MG63 (cell line): ENCODE measurements around the gene RIMS3. TPM values are rescaled to one million over a fixed set of nuclear protein-coding genes. Genes with fewer than 3 reads are reported as not detected.
"Not testable (repeated sequence)": the region's sequence is repeated elsewhere in the genome, so short reads cannot be mapped to it uniquely, and the experiment has no call there.

Experiments used
- DNase-seq: peaks from one replicate; pipeline ENCODE4 v3.0.0-alpha.2; 2020
- H3K27me3 ChIP-seq: fragments of 250-450 bp; sonication (Bioruptor Pico); 2 replicates; pipeline ENCODE4 v1.5.1; 2020; ENCODE audit warnings: mild to moderate bottlenecking, moderate library complexity
- H3K36me3 ChIP-seq: fragments of 250-450 bp; sonication (Bioruptor Pico); 2 replicates; pipeline ENCODE4 v1.5.1; 2020; ENCODE audit warnings: mild to moderate bottlenecking, moderate library complexity
- H3K4me3 ChIP-seq: fragments of 250-450 bp; sonication (Bioruptor Pico); 2 replicates; pipeline ENCODE4 v1.5.1; 2020; ENCODE audit warnings: mild to moderate bottlenecking, moderate library complexity
- H3K9me3 ChIP-seq: fragments of 250-450 bp; sonication (Bioruptor Pico); 2 replicates; pipeline ENCODE4 v1.5.1; 2020; ENCODE audit warnings: mild to moderate bottlenecking, moderate library complexity
- total RNA-seq: library from RNA; depleted of rRNA; stranded (reverse); fragments of >200 nt; shearing (Covaris generic); gene quantifications from 2 replicates; pipeline ENCODE4 v1.2.3, GENCODE V29; 2014; ENCODE audit warnings: low replicate concordance; rRNA removed

The RIMS3 gene
- total RNA-seq, 1 experiment from 2014 or later, result 0.82 TPM

DNA sequence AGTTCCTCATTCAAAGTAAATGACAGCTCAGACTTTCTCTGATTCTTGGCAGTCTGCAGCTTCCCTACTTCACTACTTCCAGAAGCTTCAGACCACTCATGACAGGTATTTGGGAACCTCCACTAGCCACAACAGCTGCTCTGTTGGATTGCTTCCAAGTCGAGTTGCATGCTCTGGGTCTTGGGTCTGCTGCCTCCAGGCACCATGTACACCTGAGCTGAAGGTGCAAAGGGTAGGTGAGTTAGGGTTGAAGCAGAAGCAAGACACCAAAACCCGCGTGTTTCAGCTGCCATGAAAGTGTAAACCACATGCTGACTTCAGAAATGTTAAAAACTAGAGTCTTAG is 71.3 kb downstream of the RIMS3 start:
- Histone ChIP-seq H3K27me3 (peaks cover 7% of the 10 kb centered on the region; the same call in 1 of the 2 replicates), H3K36me3 (no peaks in the 10 kb centered on the region), H3K9me3 (no peaks in the 10 kb centered on the region)

DNA sequence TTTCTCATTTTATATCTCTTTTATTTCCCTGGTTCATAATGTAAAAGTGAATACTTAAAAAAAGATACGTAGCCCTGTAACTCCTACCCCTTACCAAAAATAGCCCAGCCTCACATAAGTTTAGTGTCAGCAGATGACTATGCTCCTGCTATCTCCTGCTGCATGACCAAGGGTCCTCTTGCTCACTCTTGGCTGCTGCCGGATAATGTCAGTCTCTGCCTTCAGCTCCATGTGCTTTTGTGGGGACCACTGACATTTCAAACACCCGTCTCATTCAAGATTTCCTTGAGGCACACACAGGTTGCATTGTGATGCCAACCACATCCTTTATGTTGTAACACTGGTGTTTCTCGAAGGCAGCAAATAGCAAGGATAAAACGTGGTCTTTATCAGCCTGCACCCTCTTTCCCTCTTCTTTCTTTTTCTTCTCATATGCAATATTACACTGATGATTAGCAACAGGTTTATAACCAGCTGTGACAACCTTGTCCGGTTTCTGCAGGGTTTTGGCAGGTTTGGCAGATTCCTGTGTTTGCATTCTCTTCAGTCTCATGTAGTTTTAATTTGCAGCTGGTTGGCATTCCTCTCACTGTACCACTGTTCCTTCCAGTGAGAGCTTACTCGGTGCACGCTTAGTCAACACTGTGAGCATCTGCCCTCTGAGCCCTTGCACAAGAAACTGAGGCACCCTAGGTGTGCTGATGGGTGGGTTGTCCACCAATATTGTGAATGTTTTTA is 71.9 kb downstream of the RIMS3 start:
- Histone ChIP-seq H3K4me3 (no peak overlapping the region), H3K36me3 (no peaks in the 10 kb centered on the region), H3K27me3 (peaks cover 4% of the 10 kb centered on the region; the same call in 1 of the 2 replicates), H3K9me3 (no peaks in the 10 kb centered on the region)
- no peak for DNase-seq

More for the DNA sequence above, 71.3 kb downstream of the RIMS3 start:
- no peak for DNase-seq
- no peak overlapping the region for H3K4me3 ChIP-seq

DNA sequence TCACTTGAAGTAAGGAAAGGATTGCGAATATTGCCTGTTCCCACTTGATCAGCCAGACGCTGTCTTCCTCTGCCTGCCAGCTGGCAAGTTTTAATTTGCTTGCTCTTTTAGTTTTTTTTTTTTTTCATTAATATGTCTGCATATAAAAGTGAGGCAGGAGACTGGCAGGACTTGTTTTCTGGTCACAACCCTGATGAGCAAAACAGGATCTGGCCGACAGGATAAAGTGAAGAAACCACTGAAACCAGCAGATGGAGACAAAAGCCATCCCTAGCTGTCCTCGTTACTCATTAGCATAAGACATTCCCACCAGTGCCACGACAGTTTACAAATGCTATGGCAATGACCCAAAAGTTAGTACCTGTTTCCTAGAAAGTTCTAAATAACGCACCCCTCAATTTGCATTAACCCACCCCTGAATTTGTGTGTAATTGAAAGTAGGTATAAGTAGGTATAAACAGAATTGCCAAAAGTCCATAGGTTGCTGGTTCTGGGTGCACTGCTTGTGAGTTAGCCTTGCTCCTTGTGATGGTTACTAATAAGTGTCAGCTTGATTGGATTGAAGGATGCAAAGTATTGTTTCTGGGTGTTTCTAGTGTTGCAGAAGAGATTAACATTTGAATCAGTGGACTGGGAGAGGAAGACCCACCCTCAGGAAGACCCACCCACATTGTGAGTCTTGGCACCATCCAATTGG is 73.2 kb downstream of the RIMS3 start:
- Histone ChIP-seq H3K27me3 (no peaks in the 10 kb centered on the region), H3K4me3 (no peak overlapping the region), H3K36me3 (no peaks in the 10 kb centered on the region), H3K9me3 (no peaks in the 10 kb centered on the region)
- DNase-seq, result no peak

DNA sequence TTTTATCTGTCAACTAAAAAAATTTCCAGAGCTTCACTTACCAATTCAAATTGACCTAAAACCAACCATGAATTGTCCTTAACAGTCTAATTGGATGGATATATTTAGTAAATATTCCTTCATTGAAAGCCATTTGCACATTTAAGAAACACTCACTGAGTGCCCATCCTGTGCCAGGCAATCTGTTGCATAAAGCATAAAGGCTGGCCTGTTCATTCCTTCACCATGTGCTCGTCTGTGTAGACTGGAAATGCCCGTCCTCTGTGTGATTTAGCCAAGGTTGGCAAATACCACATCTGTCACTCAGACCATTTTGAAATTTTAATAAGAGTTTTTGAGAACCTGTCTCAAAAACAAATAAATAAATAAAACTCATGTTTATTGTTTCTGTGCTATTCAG is 76.9 kb downstream of the RIMS3 start:
- H3K4me3 ChIP-seq, result no peak overlapping the region
- H3K27me3 ChIP-seq, result no peaks in the 10 kb centered on the region
- DNase-seq, result no peak
- no peaks in the 10 kb centered on the region for H3K9me3 ChIP-seq
- no peaks in the 10 kb centered on the region for H3K36me3 ChIP-seq

DNA sequence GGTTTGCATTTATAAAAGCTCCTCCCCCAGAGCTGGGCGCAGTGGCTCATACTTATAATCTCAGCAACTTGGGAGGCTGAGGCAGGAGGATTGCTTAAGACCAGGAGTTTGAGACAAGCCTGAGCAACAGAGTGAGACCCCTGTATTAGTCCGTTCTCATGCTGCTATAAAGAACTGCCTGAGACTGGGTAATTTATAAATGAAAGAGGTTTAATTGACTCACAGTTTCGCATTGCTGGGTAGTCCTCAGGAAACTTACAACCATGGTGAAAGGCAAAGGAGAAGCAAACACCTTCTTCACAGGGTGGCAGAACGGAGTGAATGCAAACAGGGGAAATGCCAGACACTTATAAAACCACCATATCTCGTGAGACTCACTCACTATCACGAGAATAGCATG is 81.5 kb downstream of the RIMS3 start:
- no peaks in the 10 kb centered on the region for H3K27me3 ChIP-seq
- H3K36me3 ChIP-seq, result no peaks in the 10 kb centered on the region
- H3K9me3 ChIP-seq, result no peaks in the 10 kb centered on the region
- H3K4me3 ChIP-seq, result no peak overlapping the region
- DNase-seq, result no peak

DNA sequence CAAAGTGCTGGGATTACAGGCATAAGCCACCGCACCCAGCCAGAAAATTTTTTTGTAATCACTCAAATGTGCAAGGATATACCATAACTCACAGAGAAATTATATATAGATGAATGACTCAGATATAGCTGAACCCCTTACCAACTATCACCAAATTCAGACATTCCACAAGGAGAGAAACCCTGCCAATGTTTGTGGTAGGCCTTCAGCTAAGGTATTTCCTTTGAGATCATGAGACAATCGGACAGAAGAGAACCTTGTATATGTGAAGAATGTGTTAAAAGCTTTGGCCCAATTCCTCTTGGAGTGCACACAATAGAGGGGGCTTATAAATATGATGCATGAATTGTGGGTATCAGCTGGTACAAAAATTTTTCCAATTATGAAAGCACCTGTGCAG is 83.4 kb downstream of the RIMS3 start:
- H3K4me3 ChIP-seq, result no peak overlapping the region

DNA sequence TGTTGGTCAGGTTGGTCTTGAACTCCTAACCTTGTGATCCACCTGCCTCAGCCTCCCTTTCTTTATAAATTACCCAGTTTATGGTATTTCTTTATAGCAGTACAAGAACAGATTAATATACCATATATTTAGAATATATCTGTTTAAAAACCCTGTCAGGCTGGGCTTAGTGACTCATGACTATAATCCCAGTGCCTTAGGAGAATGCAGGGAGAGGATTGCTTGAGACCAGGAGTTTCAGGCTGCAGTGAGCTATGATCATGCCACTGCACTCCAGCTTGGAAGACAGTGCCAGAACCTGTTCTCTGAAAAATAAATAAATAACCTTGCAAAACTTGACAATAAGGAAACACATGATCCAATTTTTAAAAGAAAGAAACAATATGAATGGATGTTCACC is 90.1 kb downstream of the RIMS3 start:
- DNase-seq, result peak; percentile 34
- Histone ChIP-seq H3K36me3 (no peaks in the 10 kb centered on the region), H3K9me3 (no peaks in the 10 kb centered on the region), H3K4me3 (no peak overlapping the region), H3K27me3 (no peaks in the 10 kb centered on the region)

More for the DNA sequence above, 83.4 kb downstream of the RIMS3 start:
- no peak for DNase-seq
- no peaks in the 10 kb centered on the region for H3K9me3 ChIP-seq
- no peaks in the 10 kb centered on the region for H3K27me3 ChIP-seq
- no peaks in the 10 kb centered on the region for H3K36me3 ChIP-seq

DNA sequence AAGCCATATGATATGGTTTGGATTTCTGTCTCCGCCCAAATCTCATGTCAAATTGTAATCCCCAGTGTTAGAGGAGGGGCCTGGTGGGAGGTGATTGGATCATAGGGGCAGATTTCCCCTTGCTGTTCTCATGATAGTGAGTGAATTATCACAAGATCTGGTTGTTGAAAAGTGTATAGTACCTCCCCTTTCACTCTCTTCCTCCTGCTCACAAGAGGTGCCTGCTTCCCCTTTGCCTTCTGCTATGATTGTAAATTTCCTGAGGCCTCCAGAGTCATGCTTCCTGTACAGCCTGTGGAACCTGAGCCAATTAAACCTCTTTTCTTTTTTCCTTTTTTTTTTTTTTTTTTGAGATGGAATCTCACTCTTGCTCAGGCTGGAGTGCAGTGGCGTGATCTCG is 90.7 kb downstream of the RIMS3 start:
- H3K27me3 ChIP-seq, H3K4me3 ChIP-seq, H3K36me3 ChIP-seq, H3K9me3 ChIP-seq, DNase-seq: not testable (repeated sequence)

Other genes with a start within 250 kb of the RIMS3 start
- gene ZFP69B, start 215.2 kb downstream of the RIMS3 start, total RNA-seq, result 0.66 and 7.2 TPM in 2 replicates
- 2.6 and 2.8 TPM in 2 replicates for gene ZFP69, start 188.4 kb downstream of the RIMS3 start, total RNA-seq
- 5.2 TPM in 2 replicates for gene EXO5, start 156.9 kb downstream of the RIMS3 start, total RNA-seq
- gene ZNF684, start 134.0 kb downstream of the RIMS3 start, total RNA-seq, result 0.74 and 2.3 TPM in 2 replicates
- gene NFYC, start 26.0 kb upstream of the RIMS3 start, total RNA-seq, result 10.7 and 16.4 TPM in 2 replicates
- not detected in 2 replicates for gene KCNQ4, start 118.1 kb upstream of the RIMS3 start, total RNA-seq
- gene CITED4, start 196.7 kb upstream of the RIMS3 start, total RNA-seq, result 29.5 and 45.3 TPM in 2 replicates